Skin epidermis (tissue), 12 donors: ENCODE measurements around the gene AP5Z1.
A peak's percentile ranks its signal among the peaks of the same experiment; 100 is the strongest.

Experiments
- H3K27ac ChIP-seq, 21 experiments: fragments of 200-600 bp; sonication (generic) in 11 of 21; one replicate each; pipeline ENCODE4 v1.5.0; 2020; ENCODE audit warnings: mild to moderate bottlenecking in 3 of 21, inconsistent platforms in 2 of 21, moderate library complexity in 2 of 21
- H3K4me3 ChIP-seq, 7 experiments: fragments of 200-600 bp; sonication (generic) in 2 of 7; one replicate each; pipeline ENCODE4 v1.5.0; 2020; ENCODE audit warnings: inconsistent platforms in 2 of 7, mild to moderate bottlenecking in 2 of 7, moderate library complexity in 1 of 7

Gene AP5Z1

GRCh38 chr7:4745265-4745919 is 30.0 kb upstream of the AP5Z1 start:
- Histone ChIP-seq H3K4me3 (peak overlapping the region in 6 of 7 experiments; percentile 3 to 23 (median 12)), H3K27ac (peak overlapping the region; percentile 7 to 97 (median 88))

- H3K4me3 ChIP-seq = peak overlapping the region in 5 of 7 experiments; percentile 2 to 22 (median 5)
- peak overlapping the region in 20 of 21 experiments; percentile 75 to 97 (median 88) for H3K27ac ChIP-seq
Measured at GRCh38 chr7:4745971-4746919, 29.2 kb upstream of the AP5Z1 start.

GRCh38 chr7:4747013-4747412 is 28.4 kb upstream of the AP5Z1 start:
- no peak overlapping the region for H3K4me3 ChIP-seq
- H3K27ac ChIP-seq = peak overlapping the region in 19 of 21 experiments; percentile 75 to 97 (median 89)

GRCh38 chr7:4747746-4748145 is 27.7 kb upstream of the AP5Z1 start:
- H3K4me3 ChIP-seq = no peak overlapping the region
- peak overlapping the region in 18 of 21 experiments; percentile 5 to 97 (median 88) for H3K27ac ChIP-seq

GRCh38 chr7:4748231-4748681 is 27.2 kb upstream of the AP5Z1 start:
- H3K4me3 ChIP-seq = no peak overlapping the region
- H3K27ac ChIP-seq = peak overlapping the region in 16 of 21 experiments; percentile 6 to 97 (median 47)

GRCh38 chr7:4749363-4749762 is 26.1 kb upstream of the AP5Z1 start:
- Histone ChIP-seq H3K4me3 (no peak overlapping the region), H3K27ac (peak overlapping the region in 8 of 21 experiments; percentile 4 to 57 (median 32))

- no peak overlapping the region for H3K4me3 ChIP-seq
- peak overlapping the region in 8 of 21 experiments; percentile 4 to 57 (median 32) for H3K27ac ChIP-seq
Measured at GRCh38 chr7:4749798-4750197, 25.6 kb upstream of the AP5Z1 start.

- Histone ChIP-seq H3K27ac (no peak overlapping the region), H3K4me3 (no peak overlapping the region)
Measured at GRCh38 chr7:4751398-4751947, 23.9 kb upstream of the AP5Z1 start.

GRCh38 chr7:4753598-4754432 is 21.6 kb upstream of the AP5Z1 start:
- no peak overlapping the region for H3K4me3 ChIP-seq
- peak overlapping the region in 1 of 21 experiments; percentile 12 for H3K27ac ChIP-seq

GRCh38 chr7:4754433-4755010 is 20.9 kb upstream of the AP5Z1 start:
- no peak overlapping the region for H3K27ac ChIP-seq
- no peak overlapping the region for H3K4me3 ChIP-seq

- Histone ChIP-seq H3K27ac (no peak overlapping the region), H3K4me3 (no peak overlapping the region)
Measured at GRCh38 chr7:4755045-4755444, 20.4 kb upstream of the AP5Z1 start.

GRCh38 chr7:4758111-4758510 is 17.3 kb upstream of the AP5Z1 start:
- H3K27ac ChIP-seq = no peak overlapping the region
- no peak overlapping the region for H3K4me3 ChIP-seq

- Histone ChIP-seq H3K4me3 (no peak overlapping the region), H3K27ac (no peak overlapping the region)
Measured at GRCh38 chr7:4758791-4759190, 16.6 kb upstream of the AP5Z1 start.

- no peak overlapping the region for H3K4me3 ChIP-seq
- H3K27ac ChIP-seq = no peak overlapping the region
Measured at GRCh38 chr7:4759211-4759610, 16.2 kb upstream of the AP5Z1 start.

- no peak overlapping the region for H3K27ac ChIP-seq
- no peak overlapping the region for H3K4me3 ChIP-seq
Measured at GRCh38 chr7:4760952-4761351, 14.5 kb upstream of the AP5Z1 start.

GRCh38 chr7:4762121-4763055 is 13.0 kb upstream of the AP5Z1 start:
- Histone ChIP-seq H3K4me3 (no peak overlapping the region), H3K27ac (peak overlapping the region in 2 of 21 experiments; percentile 14 to 15)

- no peak overlapping the region for H3K27ac ChIP-seq
- H3K4me3 ChIP-seq = no peak overlapping the region
Measured at GRCh38 chr7:4763091-4763793, 12.2 kb upstream of the AP5Z1 start.
